ENCODE measurements around the gene ALG14.
"Not testable (repeated sequence)": the region's sequence is repeated elsewhere in the genome, so short reads cannot be mapped to it uniquely, and the experiment has no call there.

ALG14 gene, protein sequence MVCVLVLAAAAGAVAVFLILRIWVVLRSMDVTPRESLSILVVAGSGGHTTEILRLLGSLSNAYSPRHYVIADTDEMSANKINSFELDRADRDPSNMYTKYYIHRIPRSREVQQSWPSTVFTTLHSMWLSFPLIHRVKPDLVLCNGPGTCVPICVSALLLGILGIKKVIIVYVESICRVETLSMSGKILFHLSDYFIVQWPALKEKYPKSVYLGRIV

DNA sequence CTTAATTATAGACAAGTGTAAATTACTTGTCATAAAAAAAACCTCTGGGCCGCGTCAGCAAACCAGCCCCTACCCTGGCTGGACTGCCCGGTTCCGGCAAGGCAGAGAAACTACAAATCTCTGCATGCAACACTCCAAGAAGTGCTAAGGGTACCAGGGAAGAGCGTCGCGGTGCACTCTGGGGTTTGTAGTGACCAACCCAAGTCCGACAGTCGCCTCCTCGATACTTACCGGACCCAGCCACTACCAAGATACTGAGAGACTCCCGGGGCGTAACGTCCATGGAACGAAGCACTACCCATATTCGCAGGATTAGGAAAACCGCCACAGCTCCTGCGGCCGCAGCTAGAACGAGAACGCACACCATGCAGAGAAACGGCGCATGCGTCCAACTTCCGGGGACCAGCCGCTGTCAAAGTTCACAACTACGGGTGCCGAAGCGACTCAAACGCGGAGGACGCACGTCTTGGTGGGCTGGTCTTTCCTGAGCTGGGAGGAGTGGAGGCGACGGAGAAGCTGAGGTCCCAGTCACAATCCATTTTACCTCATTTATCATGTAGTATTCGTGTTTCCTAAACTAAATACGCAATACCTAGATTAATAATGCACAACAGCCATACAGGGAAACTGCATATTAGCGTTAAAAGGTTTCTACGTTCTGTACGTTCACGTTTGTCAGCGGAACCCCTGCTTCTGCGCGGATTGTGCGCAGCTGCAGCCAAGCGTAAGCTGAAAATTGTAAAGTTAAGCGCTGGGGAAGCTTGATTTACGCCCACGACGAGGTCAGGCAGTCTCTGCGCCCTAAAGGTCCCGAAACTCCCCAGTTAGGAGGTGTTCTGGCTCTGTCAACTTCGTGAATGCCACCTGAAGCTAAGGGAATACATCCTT lies at the start of gene ALG14:
ALG14 (minus strand) TSS at position 420 of the 888 bp plus-strand sequence; CDS start at position 367, 53 bp downstream.
- DNase-seq, result peak; percentile 96

DNA sequence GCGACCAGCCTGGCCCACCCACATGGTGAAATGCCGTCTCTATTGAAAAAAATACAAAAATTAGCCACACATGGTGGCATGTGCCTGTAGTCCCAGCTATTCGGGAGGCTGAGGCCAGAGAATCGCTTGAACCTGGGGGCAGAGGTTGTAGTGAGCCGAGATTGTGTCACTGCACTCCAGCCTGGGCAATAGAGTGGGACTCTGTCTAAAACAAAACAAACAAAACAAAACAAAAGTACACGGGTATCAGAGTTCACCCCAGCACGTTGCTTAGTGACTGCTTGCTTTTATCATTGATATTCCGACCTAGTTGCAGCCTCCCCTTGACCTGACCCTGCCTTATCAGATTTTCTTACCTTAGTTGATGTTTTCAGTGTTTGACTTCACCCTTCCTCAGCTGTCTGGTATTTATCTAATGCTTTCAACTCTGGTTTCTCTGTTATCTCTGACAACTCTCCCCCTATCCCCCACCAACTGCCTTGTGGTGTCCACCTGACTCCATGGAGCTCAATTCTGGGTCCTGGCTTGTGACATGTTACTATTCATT lies 49.5 kb upstream of the ALG14 start:
- no peak for DNase-seq

DNA sequence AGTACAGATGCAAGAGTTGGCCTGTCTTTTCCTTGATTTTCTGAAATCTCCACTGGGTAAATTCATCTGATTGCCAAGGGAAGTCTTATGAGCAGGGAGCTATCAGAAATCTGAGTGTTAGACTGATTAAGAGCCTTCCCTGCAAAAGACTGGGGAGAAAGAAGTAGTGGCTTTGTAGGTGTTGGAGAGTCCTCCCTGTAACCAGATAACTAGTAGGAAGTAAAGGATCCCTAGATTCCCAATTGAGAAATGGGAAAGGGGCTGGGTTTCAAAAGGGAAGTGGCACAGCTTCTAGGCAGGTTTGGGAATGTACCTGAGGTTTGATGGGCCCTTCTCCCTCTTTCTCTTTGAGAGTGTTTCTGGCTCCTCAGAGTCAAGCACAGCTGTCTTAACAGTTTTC lies 46.5 kb upstream of the ALG14 start:
- no peak for DNase-seq

DNA sequence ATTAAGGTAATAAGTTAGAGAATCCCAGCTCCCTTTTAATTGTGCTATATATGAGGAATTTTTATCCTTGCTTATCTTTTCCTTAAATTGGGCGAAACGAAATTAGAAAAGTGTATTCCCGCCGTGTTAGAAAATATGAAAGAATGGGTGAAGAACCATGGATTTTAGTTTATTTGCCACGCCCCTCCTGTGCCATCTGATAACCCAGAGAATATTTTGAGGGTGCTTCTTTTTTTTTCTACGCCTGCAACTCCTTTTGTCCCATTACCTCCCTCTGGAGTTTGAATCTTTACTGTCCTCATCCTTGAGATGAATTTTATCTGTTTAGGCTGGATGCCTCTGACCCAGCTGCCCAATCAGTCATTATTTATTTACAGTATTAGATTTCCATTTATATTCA lies 46.0 kb upstream of the ALG14 start:
- DNase-seq, result no peak

DNA sequence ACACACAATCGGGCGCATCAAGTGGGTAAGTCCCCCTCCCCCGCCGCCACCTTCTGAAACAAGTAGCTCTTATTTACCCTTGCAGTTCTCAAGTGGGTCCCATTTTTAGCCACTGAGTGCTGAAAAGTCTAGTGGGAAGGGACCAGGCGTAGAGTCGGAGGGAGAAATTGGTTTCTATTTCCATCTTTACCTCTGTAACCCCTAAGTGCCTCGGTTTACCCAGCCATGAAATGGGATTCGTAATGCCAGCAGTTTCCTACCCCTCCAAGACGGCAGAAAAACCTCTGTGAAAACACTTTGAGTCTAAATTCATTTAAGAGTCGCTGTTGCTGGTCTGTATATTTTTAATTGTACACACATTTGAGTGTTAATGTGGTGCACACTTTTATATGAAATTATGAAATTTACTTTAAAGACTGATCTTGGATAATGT lies 45.3 kb upstream of the ALG14 start:
- no peak for DNase-seq

- peak; percentile 64 for DNase-seq
Observed at GRCh38 chr1:95117207-95118066, 44.7 kb upstream of the ALG14 start, which contains the start of gene TLCD4. Gene TLCD4 (plus strand): TSS chr1:95117355. CDS start chr1:95143902, 26,547 bp downstream.

DNA sequence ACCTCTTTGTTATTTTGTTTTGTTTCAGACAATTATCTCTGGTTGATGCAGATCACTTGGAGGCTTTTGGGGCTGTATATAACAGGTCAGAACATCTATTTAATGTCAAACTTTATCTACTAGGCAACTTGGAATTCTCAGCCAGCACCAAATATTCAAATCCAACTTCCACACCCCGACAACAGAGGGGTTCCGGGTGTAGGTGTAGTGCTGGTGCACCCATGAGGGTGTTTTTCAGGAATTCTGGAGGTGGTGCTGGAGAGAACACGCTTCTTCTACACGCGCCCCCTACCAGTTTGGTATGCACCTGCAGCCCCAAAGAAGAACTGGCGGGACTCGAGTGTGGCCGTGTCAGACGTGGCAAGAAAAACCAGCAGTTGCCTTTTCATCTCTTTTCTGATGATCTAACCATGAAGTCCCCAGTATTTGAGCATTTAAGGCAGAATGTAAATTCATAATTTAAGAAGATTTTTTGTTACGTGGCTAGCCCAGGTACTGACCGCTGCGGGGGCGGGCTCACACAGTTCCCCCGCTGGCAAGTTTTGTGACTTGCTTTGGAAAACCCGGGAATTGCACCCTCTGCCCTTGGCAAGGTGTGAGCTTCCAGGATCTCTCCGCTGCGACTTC lies 43.9 kb upstream of the ALG14 start:
- DNase-seq, result peak; percentile 84

GRCh38 chr1:95115708-95116137 lies 43.0 kb upstream of the ALG14 start:
- DNase-seq, result no peak

DNA sequence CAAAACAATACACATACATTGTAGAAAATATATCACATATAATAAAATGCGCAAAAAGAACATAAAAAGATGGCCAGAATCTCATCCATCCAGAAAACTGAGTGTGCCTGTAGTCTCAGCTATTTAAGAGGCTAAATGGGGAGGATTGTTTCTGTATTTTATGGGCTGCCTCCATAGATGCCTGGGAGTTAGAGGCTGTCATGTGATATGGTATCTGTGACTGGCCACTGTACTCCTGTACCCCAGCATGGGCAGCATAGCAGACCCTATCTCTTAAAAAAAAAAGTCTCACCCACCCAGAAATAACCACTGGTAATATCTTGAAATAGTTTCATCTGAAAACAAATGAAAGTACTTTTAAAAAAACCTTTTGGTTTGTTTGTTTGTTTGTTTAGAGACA lies 40.9 kb upstream of the ALG14 start:
- no peak for DNase-seq

GRCh38 chr1:95111014-95111413 lies 38.3 kb upstream of the ALG14 start:
- DNase-seq, result no peak

DNA sequence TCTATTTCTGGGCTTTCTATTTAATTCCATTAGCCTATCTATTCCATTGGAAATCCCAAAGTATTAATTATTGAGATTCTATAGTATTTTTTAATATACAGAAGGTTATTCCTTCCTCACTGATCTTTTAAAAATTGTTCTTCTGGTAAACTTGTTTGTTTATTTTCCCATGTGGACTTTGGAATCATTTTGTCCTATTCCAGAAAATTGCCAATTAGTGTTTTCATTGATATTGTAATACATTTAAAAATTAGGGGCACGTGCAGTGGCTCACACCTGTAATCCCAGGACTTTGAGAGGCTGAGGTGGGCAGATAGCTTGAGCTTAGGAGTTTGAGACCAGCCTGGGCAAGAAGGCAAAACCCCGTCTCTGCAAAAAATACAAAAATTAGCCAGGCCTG lies 36.0 kb upstream of the ALG14 start:
- no peak for DNase-seq

GRCh38 chr1:95098196-95098595 lies 25.4 kb upstream of the ALG14 start:
- DNase-seq, result no peak

GRCh38 chr1:95097426-95097825 lies 24.7 kb upstream of the ALG14 start:
- no peak for DNase-seq

- DNase-seq, result peak; percentile 9
Observed at GRCh38 chr1:95096218-95096841, 23.6 kb upstream of the ALG14 start.

DNA sequence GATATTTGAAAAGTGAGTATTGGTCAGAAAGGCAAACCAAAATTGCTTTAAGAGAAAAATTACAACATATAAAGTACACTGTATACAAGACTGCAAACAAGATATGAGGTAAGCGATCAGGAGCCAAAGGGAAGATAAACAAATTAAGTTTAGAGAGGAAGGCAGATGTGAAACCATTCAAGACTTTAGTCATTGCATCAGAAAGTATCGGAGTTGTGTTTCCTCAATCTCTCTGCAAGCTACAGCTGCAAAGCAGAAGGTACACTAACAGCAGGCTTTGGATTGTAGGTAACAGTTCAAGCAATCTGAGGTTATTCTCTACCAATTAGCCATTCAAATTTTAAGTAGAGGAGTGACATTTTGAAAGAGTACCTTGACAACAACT lies 23.1 kb upstream of the ALG14 start:
- no peak for DNase-seq

DNA sequence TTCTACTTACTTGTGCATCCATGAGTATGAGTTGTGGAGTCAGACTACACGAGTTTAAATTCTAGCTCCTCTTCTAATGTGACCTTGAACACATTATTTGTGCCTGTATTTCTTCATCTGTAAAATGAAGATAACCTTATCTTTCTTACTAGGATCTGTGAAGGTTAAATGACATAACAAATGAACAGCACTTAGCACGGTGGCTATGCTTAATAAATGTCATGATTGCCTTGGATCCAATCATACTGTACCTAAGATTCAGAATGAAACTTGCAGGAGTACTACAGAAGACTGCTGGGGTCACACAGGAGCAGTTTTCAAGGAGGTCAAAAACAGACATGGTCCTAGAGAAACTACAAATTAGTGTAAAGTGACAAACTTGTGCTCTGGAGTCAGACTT lies 22.2 kb upstream of the ALG14 start:
- DNase-seq, result no peak

DNA sequence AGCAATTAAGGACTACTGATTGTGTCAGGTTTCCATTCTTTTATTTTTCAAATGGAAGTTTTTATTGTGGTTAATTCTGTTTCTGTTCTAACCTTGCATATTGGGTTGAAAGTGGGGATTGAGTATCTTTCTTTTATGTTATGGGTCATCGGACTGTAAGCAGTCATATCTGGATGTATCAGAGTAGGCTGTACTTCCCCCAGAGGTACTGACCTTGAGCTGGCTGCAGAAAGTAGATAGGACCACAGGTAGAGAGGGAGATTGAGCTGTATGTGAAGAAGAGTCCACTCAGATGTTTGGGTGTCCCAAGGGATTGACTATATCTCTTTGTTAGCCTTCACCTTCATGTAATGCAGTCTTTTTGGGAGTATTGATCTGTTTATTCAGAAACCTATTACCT lies 20.5 kb upstream of the ALG14 start:
- no peak for DNase-seq

- not testable (repeated sequence) for DNase-seq
Observed at GRCh38 chr1:95092891-95093290, 20.1 kb upstream of the ALG14 start.

DNA sequence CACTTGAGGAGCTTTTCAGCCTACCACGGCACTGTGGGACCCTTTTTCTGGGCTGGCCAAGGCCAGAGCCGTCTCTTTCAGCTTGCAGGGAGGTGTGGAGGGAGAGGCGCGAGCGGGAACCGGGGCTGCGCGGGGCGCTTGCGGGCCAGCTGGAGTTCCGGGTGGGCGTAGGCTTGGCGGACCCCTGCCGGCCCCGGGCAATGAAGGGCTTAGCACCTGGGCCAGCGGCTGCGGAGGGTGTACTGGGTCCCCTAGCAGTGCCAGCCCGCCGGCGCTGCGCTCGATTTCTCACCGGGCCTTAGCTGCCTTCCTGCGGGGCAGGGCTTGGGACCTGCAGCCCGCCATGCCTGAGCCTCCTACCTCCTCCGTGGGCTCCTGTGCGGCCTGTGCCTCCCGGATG lies 18.5 kb upstream of the ALG14 start:
- DNase-seq, result not testable (repeated sequence)

DNA sequence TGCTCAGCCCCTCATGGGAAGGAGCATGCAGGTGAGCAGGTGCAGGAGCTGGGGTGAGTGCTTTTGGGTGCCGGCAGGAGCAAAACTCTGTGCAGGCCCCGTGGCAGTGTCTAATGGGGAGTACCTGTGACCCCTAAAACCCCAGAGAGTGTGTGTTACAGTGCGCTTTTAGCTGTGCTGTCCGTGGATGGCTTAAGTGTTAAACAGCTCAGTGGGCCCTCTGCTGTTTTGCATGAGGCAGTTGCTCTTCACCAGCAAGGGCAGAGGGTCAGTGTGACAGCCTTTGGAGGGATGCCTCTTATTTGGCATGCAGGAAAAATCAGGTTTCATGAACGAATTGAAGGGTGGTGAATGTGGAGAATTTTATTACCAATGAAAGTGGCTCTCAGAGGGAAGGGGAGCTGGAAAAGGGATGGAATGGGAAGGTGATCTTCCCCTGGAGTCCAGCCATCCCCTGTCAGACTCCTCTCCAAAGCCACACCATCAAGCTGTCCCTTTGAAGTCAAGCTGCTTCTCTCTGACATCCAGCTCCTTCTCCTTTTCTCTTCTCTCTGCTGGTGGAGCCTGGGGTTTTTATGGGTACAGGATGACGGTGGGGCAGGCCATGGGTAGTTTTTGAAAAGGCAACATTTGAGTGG lies 17.0 kb upstream of the ALG14 start:
- no peak for DNase-seq

- DNase-seq, result no peak
Observed at GRCh38 chr1:95088303-95088702, 15.6 kb upstream of the ALG14 start.
